ENCODE measurements around the gene C16orf82.

C16orf82 gene

GRCh38 chr16:27096375-27096774, 29.6 kb downstream of the C16orf82 start:
- no peak for DNase-seq

GRCh38 chr16:27097800-27098230, 31.1 kb downstream of the C16orf82 start:
- DNase-seq = no peak

GRCh38 chr16:27098366-27099049, 31.8 kb downstream of the C16orf82 start:
- no peak for DNase-seq

- no peak for DNase-seq
Measured at GRCh38 chr16:27102701-27103575, 36.2 kb downstream of the C16orf82 start.

GRCh38 chr16:27103954-27104353, 37.2 kb downstream of the C16orf82 start:
- no peak for DNase-seq

- no peak for DNase-seq
Measured at GRCh38 chr16:27106305-27106704, 39.6 kb downstream of the C16orf82 start.

- no peak for DNase-seq
Measured at GRCh38 chr16:27107185-27107592, 40.5 kb downstream of the C16orf82 start.

GRCh38 chr16:27108051-27108770, 41.5 kb downstream of the C16orf82 start:
- no peak for DNase-seq

- no peak for DNase-seq
Measured at GRCh38 chr16:27108826-27109665, 42.3 kb downstream of the C16orf82 start.

GRCh38 chr16:27109666-27110523, 43.2 kb downstream of the C16orf82 start:
- DNase-seq = peak; percentile 74 to 79

- DNase-seq = no peak
Measured at GRCh38 chr16:27110524-27110896, 43.8 kb downstream of the C16orf82 start.

- DNase-seq = no peak
Measured at GRCh38 chr16:27111486-27111885, 44.8 kb downstream of the C16orf82 start.

- no peak for DNase-seq
Measured at GRCh38 chr16:27112093-27112811, 45.5 kb downstream of the C16orf82 start.

- no peak for DNase-seq
Measured at GRCh38 chr16:27113341-27113841, 46.7 kb downstream of the C16orf82 start.

GRCh38 chr16:27114006-27114405, 47.3 kb downstream of the C16orf82 start:
- no peak for DNase-seq

GRCh38 chr16:27118526-27118925, 51.8 kb downstream of the C16orf82 start:
- DNase-seq = no peak
